NCI-H187 treated with DMSO at 0.1 percent for 48 hours (cell line): ENCODE results near the gene ADAMTSL2.

Source experiments
- DNase-seq: peaks from one replicate; lab custom pipeline; 2025; lab: John Stamatoyannopoulos, UW

ADAMTSL2 gene

GRCh38 chr9:133589454-133590227 lies 55.1 kb downstream of the ADAMTSL2 start:
- DNase-seq: no peak

- no peak for DNase-seq
Observed at GRCh38 chr9:133590231-133590855, 55.8 kb downstream of the ADAMTSL2 start.

- no peak for DNase-seq
Observed at GRCh38 chr9:133591116-133591910, 56.8 kb downstream of the ADAMTSL2 start.

- no peak for DNase-seq
Observed at GRCh38 chr9:133591985-133592384, 57.5 kb downstream of the ADAMTSL2 start.

- no peak for DNase-seq
Observed at GRCh38 chr9:133592731-133593409, 58.4 kb downstream of the ADAMTSL2 start.

GRCh38 chr9:133593587-133594253 lies 59.2 kb downstream of the ADAMTSL2 start:
- no peak for DNase-seq

- no peak for DNase-seq
Observed at GRCh38 chr9:133594310-133594709, 59.8 kb downstream of the ADAMTSL2 start.

- no peak for DNase-seq
Observed at GRCh38 chr9:133595910-133596309, 61.4 kb downstream of the ADAMTSL2 start.

- DNase-seq: no peak
Observed at GRCh38 chr9:133597316-133597957, 62.9 kb downstream of the ADAMTSL2 start.

GRCh38 chr9:133598978-133599377 lies 64.5 kb downstream of the ADAMTSL2 start:
- no peak for DNase-seq

GRCh38 chr9:133599470-133600173 lies 65.1 kb downstream of the ADAMTSL2 start:
- no peak for DNase-seq

GRCh38 chr9:133600739-133601138 lies 66.2 kb downstream of the ADAMTSL2 start:
- no peak for DNase-seq

- no peak for DNase-seq
Observed at GRCh38 chr9:133601746-133602145, 67.2 kb downstream of the ADAMTSL2 start.

GRCh38 chr9:133602277-133602676 lies 67.8 kb downstream of the ADAMTSL2 start:
- no peak for DNase-seq

- no peak for DNase-seq
Observed at GRCh38 chr9:133603135-133603927, 68.8 kb downstream of the ADAMTSL2 start.

- no peak for DNase-seq
Observed at GRCh38 chr9:133604214-133604613, 69.7 kb downstream of the ADAMTSL2 start.

- DNase-seq: no peak
Observed at GRCh38 chr9:133604856-133605255, 70.4 kb downstream of the ADAMTSL2 start.

GRCh38 chr9:133605446-133605845 lies 70.9 kb downstream of the ADAMTSL2 start:
- no peak for DNase-seq

- DNase-seq: no peak
Observed at GRCh38 chr9:133605856-133606707, 71.6 kb downstream of the ADAMTSL2 start.
